Measurements from ENCODE around the gene ISOC2.
A peak's percentile ranks its signal among the peaks of the same experiment; 100 is the strongest.
"Not testable (repeated sequence)": the region's sequence is repeated elsewhere in the genome, so short reads cannot be mapped to it uniquely, and the experiment has no call there.

Gene ISOC2

GRCh38 chr19:55461259-55461973, at the start of gene ISOC2:
Gene ISOC2, minus strand, starts transcription at chr19:55461642. Its CDS starts 5,156 bp downstream, at chr19:55456486.
- CTCF ChIA-PET = interaction anchor here (0.7 to 1.1 kb wide), 4 partner anchors 31 to 171 kb away, joined by 3 to 7 read pairs (median 3); no protein-coding TSS in a partner anchor
- peak within 1 kb of the TSS; percentile 74 for H3K4me3 Mint-ChIP-seq
- peaks cover 22% of the 10 kb centered on the region for H3K27me3 Mint-ChIP-seq
- H3K4me1 Mint-ChIP-seq = peaks cover 23% of the 10 kb centered on the region
- H3K36me3 Mint-ChIP-seq = no peaks in the 10 kb centered on the region
- no peaks in the 10 kb centered on the region for H3K9me3 Mint-ChIP-seq
- peak; percentile 100 for DNase-seq
- H3K27ac Mint-ChIP-seq = peak within 1 kb of the TSS; percentile 85

GRCh38 chr19:55508120-55508519, 46.7 kb upstream of the ISOC2 start:
- H3K27ac Mint-ChIP-seq = no peak overlapping the region
- peaks cover 17% of the 10 kb centered on the region for H3K4me1 Mint-ChIP-seq
- peaks cover 3% of the 10 kb centered on the region for H3K36me3 Mint-ChIP-seq
- peaks cover 36% of the 10 kb centered on the region for H3K27me3 Mint-ChIP-seq
- DNase-seq = no peak
- no peak overlapping the region for H3K4me3 Mint-ChIP-seq
- CTCF ChIA-PET = interaction anchor here (2.1 kb wide), 1 partner anchor 40 kb away, joined by 8 read pairs; no protein-coding TSS in a partner anchor
- peaks cover 3% of the 10 kb centered on the region for H3K9me3 Mint-ChIP-seq

GRCh38 chr19:55504981-55505380, 43.5 kb upstream of the ISOC2 start:
- CTCF ChIA-PET = interaction anchor here (1.2 to 3.7 kb wide), 16 partner anchors 9 to 364 kb away, joined by 3 to 53 read pairs (median 8); partner anchors contain the start of genes ISOC2 and NAT14
- Mint-ChIP-seq H3K4me3 (no peak overlapping the region), H3K9me3 (peaks cover 8% of the 10 kb centered on the region), H3K36me3 (peaks cover 5% of the 10 kb centered on the region), H3K4me1 (peaks cover 24% of the 10 kb centered on the region), H3K27ac (no peak overlapping the region), H3K27me3 (peaks cover 31% of the 10 kb centered on the region)
- DNase-seq = no peak

- peaks cover 5% of the 10 kb centered on the region for H3K36me3 Mint-ChIP-seq
Observed at GRCh38 chr19:55504252-55504603, 42.8 kb upstream of the ISOC2 start.

GRCh38 chr19:55503502-55504251, 42.2 kb upstream of the ISOC2 start:
- peaks cover 31% of the 10 kb centered on the region for H3K27me3 Mint-ChIP-seq
- peaks cover 24% of the 10 kb centered on the region for H3K4me1 Mint-ChIP-seq
- peak; percentile 92 for DNase-seq
- H3K27ac Mint-ChIP-seq = peak overlapping the region; percentile 79
- peak overlapping the region; percentile 70 for H3K4me3 Mint-ChIP-seq
- peaks cover 8% of the 10 kb centered on the region for H3K9me3 Mint-ChIP-seq
- CTCF ChIA-PET = interaction anchor here (0.6 to 3.7 kb wide), 36 partner anchors 9 to 623 kb away, joined by 3 to 53 read pairs (median 5); partner anchors contain the start of genes C19orf85, ISOC2, NAT14 and ZNF581
- peaks cover 5% of the 10 kb centered on the region for H3K36me3 Mint-ChIP-seq

More at GRCh38 chr19:55504252-55504603, 42.8 kb upstream of the ISOC2 start:
- H3K27ac Mint-ChIP-seq = peak overlapping the region; percentile 79
- H3K27me3 Mint-ChIP-seq = peaks cover 31% of the 10 kb centered on the region
- CTCF ChIA-PET = interaction anchor here (0.7 to 3.7 kb wide), 35 partner anchors 9 to 623 kb away, joined by 3 to 53 read pairs (median 5); partner anchors contain the start of genes C19orf85, ISOC2, NAT14 and ZNF581
- peaks cover 8% of the 10 kb centered on the region for H3K9me3 Mint-ChIP-seq
- H3K4me3 Mint-ChIP-seq = peak overlapping the region; percentile 70
- no peak for DNase-seq
- peaks cover 24% of the 10 kb centered on the region for H3K4me1 Mint-ChIP-seq

- Mint-ChIP-seq H3K27ac (no peak overlapping the region), H3K4me3 (peak overlapping the region; percentile 70), H3K36me3 (peaks cover 5% of the 10 kb centered on the region)
Observed at GRCh38 chr19:55503157-55503501, 41.7 kb upstream of the ISOC2 start.

GRCh38 chr19:55502197-55502952, 40.9 kb upstream of the ISOC2 start:
- CTCF ChIA-PET = interaction anchor here (1.0 to 3.7 kb wide), 2 partner anchors 57 to 361 kb away, joined by 3 to 27 read pairs; no protein-coding TSS in a partner anchor
- Mint-ChIP-seq H3K9me3 (peaks cover 8% of the 10 kb centered on the region), H3K27me3 (peaks cover 25% of the 10 kb centered on the region), H3K4me1 (peaks cover 18% of the 10 kb centered on the region), H3K27ac (no peak overlapping the region), H3K4me3 (no peak overlapping the region), H3K36me3 (peaks cover 5% of the 10 kb centered on the region)
- DNase-seq = no peak

More at GRCh38 chr19:55503157-55503501, 41.7 kb upstream of the ISOC2 start:
- H3K4me1 Mint-ChIP-seq = peaks cover 22% of the 10 kb centered on the region
- DNase-seq = no peak
- peaks cover 28% of the 10 kb centered on the region for H3K27me3 Mint-ChIP-seq
- H3K9me3 Mint-ChIP-seq = peaks cover 8% of the 10 kb centered on the region
- CTCF ChIA-PET = interaction anchor here (0.7 to 3.7 kb wide), 16 partner anchors 8 to 622 kb away, joined by 3 to 53 read pairs (median 7); partner anchors contain the start of genes C19orf85, NAT14 and ZNF628

- Mint-ChIP-seq H3K4me3 (no peak overlapping the region), H3K9me3 (peaks cover 8% of the 10 kb centered on the region), H3K27ac (no peak overlapping the region), H3K4me1 (peaks cover 18% of the 10 kb centered on the region), H3K36me3 (peaks cover 5% of the 10 kb centered on the region), H3K27me3 (peaks cover 36% of the 10 kb centered on the region)
- CTCF ChIA-PET = interaction anchor here (1.2 to 1.5 kb wide), 2 partner anchors 33 to 359 kb away, joined by 3 to 4 read pairs; no protein-coding TSS in a partner anchor
- DNase-seq = no peak
Observed at GRCh38 chr19:55500368-55500952, 39.0 kb upstream of the ISOC2 start.

- CTCF ChIA-PET = no interaction called here
- Mint-ChIP-seq H3K27ac (no peak overlapping the region), H3K9me3 (peaks cover 7% of the 10 kb centered on the region), H3K36me3 (peaks cover 2% of the 10 kb centered on the region), H3K4me3 (no peak overlapping the region), H3K4me1 (peaks cover 9% of the 10 kb centered on the region), H3K27me3 (peaks cover 40% of the 10 kb centered on the region)
- DNase-seq = no peak
Observed at GRCh38 chr19:55498246-55498840, 36.9 kb upstream of the ISOC2 start.

- Mint-ChIP-seq H3K27me3 (peaks cover 41% of the 10 kb centered on the region), H3K4me1 (peaks cover 5% of the 10 kb centered on the region), H3K36me3 (peaks cover 2% of the 10 kb centered on the region), H3K4me3 (no peak overlapping the region), H3K9me3 (peaks cover 4% of the 10 kb centered on the region), H3K27ac (no peak overlapping the region)
- no peak for DNase-seq
- CTCF ChIA-PET = no interaction called here
Observed at GRCh38 chr19:55497763-55498162, 36.3 kb upstream of the ISOC2 start.

- H3K9me3 Mint-ChIP-seq, H3K4me1 Mint-ChIP-seq, H3K4me3 Mint-ChIP-seq, DNase-seq, H3K36me3 Mint-ChIP-seq, CTCF ChIA-PET, H3K27ac Mint-ChIP-seq: not testable (repeated sequence)
- H3K27me3 Mint-ChIP-seq = peaks cover 45% of the 10 kb centered on the region
Observed at GRCh38 chr19:55496820-55497219, 35.4 kb upstream of the ISOC2 start.

- Mint-ChIP-seq H3K4me3 (no peak overlapping the region), H3K27ac (no peak overlapping the region), H3K36me3 (no peaks in the 10 kb centered on the region), H3K9me3 (no peaks in the 10 kb centered on the region), H3K4me1 (no peaks in the 10 kb centered on the region), H3K27me3 (peaks cover 52% of the 10 kb centered on the region)
- CTCF ChIA-PET = interaction anchor here (1.8 kb wide), 1 partner anchor 8 kb away, joined by 11 read pairs; no protein-coding TSS in a partner anchor
- no peak for DNase-seq
Observed at GRCh38 chr19:55495646-55496349, 34.4 kb upstream of the ISOC2 start.
